HK-2 (cell line): ENCODE results near the gene GJC1.
"Not testable (repeated sequence)": the region's sequence is repeated elsewhere in the genome, so short reads cannot be mapped to it uniquely, and the experiment has no call there.

ENCODE experiments used
- DNase-seq: peaks from one replicate; pipeline ENCODE4 v3.0.0-alpha.2; 2018; ENCODE audit not compliant: unreplicated experiment

GJC1 gene

DNA sequence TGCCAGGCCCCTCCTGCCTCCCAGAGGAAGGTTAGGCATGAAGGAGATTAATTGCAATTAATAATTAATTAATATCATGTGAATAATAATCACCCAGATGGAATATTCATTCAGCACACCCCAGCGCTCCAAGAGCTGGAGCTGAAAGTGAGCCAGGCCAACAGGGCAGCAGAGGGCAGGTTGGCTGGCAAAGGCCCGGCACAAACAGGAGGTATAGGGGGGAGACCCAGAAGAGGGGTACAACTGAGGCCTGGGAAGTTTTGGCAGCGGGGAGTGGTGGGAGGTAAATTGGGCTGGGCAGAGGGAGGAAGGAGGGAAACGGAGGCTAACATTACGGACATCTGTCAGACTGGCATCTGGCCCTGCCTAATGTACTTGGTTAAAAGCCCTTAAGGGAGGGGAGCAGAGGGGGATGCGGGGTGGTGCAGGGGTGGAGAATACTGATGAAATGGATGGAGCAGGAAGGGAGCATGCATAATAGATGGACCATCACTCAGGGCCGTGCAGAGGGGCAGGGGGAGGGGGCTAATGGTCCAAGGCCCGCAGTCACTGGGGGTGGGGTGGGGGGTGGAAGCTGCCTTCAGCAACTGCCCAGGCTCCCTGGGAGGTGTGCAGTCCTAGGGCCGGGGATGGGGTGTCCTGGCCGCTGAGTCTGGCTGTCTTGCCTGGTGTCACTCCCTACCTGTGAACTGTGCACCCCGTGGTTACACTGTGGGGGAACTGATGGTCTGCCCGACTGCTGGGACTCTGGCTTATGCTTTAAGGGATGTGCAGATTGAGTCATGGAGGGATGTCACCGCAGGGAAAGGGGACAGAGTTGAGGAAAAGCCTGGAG, 69.4 kb downstream of the GJC1 start:
- DNase-seq, result no peak

DNA sequence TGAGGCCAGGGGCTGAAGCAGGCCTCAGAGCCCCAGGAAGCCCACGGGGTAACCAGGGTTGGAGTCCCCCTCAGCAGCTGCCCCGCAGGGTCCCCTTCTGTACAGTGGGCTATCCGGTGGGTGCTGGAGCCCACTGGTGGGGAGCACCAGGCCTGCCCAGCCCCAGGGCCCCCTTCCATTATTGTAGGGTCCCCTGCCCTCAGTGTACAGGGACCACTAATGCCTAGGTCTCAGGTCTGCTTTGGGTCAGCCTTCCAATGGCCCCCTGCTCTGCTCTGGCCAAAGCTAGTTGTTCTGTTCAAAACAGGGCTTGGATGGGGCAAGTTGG, 70.2 kb downstream of the GJC1 start:
- DNase-seq, result no peak

DNA sequence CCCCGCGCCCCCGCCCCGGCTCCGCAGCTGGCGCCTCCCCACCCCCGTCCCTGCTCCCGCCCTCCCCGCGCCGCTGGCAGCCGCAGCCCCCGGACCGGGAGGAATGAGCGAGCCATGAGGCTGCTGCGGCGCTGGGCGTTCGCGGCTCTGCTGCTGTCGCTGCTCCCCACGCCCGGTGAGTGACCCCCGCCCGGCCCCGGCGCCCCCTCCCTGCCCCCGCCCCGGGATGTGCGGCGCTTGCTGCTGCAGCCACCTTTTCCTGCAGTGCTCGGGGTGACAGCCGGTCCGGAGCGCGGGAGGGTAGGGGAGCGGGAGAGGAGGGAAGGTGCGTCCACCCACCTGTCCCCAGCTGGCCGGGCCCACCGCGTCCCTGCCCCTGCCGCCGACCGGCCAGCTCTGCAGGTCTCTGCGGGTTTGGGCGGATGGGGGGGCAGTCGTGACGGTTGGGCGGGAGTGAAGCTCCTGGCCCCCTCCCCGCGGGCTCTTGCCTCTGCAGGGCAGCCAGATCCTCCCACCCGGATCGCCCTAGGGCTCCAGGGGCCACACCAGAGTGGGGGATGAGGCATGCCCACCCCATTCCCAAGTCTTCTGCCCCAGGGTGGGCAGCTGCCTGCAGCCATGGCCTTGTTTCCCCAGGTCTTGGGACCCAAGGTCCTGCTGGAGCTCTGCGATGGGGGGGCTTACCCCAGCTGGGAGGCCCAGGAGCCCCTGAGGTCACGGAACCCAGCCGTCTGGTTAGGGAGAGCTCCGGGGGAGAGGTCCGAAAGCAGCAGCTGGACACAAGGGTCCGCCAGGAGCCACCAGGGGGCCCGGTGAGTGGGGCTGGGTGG, 70.8 kb downstream of the GJC1 start:
- DNase-seq, result no peak

DNA sequence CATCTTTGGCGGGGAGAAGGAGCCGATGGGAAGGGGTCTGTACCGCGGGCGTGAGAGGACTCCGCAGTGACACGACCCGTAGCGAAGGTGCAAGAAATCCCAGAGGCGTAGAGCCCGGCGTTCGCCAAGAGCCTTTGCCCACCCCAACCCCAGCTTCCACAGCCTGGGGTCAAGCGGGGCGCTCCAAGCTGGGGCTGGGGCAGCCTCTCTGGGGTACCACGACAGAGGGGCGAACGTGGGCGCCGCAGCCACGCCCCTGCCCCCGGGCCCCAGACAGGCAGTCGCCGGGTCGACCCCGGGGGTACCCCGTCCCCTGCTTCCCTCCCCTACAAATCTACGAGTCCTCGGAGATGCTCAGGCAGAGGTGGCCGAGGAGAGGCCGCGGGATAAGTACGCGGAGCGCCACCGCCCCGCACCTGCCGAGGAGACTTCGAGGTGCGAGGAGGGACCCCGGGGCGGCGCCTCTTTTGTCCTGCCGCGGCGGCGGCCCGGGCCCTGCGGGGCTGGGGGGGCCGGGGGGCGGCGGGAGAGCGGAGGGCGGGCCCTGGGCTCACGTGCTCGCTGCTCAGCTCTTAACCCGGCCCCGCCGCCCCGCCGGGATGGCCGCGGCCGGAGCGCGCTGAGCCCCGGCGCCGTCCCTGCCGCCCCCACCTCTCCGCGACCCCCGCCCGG, 71.5 kb downstream of the GJC1 start, which contains the start of gene ADAM11:
TSS of gene ADAM11 (plus strand) at position 575 of the 672 bp plus-strand sequence. CDS start 212 bp downstream, outside the sequence.
- no peak for DNase-seq

DNA sequence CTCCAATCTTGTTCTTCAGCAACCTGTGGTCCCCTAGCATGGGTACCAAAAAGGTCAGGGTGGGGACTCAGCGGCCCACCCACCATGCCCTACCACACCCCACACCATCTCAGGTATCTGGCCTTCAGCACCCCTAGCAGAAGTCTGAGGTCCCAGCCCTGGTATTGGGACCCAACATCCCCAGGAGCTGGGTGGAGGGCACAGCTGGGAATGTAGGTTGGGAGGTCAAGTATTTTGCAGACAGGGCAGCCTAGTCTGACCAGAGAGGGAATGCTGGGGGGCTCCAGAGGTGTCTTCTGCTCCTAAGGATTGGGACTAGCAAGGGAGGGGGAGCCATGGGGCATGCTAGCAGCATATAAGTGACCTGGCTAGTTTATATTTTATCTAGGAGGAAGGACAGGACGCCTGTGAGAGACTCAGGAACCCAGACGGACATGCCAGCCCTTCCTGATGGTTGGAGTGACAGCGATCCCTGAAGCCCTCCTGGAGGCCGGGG, 72.1 kb downstream of the GJC1 start:
- no peak for DNase-seq

DNA sequence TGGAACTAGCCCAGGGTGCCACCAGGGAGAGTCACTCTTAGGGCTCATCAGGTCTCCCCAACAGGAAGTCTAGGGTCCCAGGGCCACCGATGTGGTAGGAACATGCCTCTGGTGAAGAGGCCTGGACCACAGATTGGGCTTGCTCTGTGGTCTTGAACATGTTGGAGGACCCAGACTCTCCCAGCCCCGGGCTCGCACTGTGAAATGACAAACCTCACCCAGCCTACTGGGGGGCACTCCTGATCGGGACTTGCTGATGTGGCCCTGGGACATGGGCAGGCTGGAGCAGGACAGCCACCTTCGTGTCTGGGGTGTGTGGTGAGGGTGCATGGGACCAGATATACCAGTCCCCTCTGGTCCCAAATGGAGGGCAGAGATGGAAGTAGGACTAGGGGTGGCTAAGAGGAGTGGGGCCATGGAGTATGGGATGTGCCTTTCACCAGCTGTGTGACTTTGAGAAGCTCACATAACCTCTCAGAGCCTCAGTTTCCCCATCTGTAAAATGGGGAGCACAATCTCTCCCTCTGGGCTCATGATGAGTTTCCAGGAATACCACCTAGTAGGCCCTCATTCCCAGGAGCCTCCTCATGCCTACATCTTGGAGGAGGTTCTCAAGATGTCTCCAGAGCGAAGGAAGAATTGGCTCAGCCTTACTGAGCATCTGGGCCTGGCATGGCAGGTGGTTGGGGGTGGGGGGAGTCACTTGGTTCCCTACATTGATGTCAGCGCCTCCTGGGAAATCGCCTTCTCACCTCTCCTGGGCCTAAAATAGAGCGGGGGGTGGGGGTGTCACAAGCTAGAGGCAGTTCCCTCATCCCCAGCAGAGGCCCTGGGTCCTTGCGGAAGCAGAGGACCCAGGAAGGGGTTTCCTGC, 72.8 kb downstream of the GJC1 start:
- DNase-seq, result no peak

DNA sequence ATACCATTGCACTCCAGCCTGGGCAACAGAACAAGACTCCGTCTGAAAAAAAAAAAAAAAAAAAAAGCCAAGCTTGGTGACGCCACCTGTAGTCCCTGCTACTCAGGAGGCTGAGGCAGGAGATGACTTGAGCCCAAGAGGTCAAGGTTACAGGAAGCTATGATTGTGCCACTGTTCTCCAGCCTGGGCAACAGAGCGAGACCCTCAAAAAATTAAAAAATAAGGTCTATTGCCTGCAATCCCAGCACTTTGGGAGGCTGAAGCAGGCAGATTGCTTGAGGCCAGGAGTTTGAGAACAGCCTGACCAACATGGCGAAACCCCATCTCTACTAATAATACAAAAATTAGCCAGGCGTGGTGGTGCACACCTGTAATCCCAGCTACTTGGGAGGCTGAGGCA, 74.9 kb downstream of the GJC1 start:
- DNase-seq, result not testable (repeated sequence)

DNA sequence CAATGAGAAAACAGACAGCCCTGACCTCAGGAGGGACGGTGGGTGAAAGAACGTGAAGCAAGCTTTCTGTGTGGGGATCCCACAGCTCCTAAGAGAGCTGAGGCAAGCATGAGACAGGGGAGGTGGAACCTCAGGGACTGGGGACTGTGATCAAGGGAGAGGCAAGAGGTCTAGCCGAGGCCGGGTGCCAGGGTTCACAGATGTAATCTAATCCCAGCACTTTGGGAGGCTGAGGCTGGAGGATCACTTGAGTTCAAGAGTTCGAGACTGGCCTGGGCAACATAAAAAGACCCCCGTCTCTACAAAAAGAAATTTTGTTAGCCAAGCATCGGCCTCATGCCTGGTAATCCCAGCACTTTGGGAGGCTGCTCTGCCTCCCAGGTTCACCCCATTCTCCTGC, 75.8 kb downstream of the GJC1 start:
- no peak for DNase-seq

DNA sequence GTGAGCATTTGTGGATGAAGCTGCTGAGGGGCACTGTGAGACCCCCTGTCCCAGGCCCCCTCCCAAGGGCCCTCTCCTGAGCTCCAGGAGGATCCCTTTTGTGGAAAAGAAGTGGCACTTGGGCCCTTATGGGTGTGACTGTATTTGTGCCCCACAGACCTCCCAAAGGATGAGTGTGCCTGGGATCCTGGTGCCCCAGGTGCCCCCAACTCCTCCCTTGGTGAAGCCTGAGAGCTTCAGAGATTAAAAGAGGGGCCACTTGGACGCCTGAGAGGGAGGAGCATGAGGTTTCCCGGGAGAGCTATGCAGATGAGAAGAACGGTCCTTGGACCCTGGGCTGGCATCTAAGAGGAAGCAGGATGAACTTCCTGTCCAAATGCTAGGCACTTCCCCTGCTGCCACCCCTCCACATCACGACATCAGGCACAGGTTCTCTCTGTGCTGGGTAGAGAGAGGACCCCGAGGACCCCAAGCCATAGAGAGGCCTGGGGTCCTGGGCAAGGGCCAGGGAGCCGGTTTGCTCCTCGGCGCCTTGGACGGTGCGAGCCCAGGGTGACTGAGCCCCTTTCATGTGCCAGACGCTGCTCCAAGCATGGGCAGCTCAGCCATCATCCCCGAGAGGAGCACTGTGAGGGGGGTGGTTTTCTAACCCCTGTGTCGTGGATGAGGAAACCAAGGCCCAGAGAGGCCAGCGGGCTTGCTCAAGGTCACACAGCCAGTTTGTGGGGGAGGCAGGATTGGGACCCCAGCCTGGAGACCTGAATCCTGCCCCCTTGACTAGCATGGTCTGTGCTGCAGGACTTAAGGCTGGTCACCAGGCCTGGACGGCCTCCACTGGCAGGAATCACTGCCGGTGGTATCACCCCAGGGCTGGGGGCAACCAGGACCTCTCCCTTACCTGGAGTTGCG, 76.9 kb downstream of the GJC1 start:
- DNase-seq, result no peak

DNA sequence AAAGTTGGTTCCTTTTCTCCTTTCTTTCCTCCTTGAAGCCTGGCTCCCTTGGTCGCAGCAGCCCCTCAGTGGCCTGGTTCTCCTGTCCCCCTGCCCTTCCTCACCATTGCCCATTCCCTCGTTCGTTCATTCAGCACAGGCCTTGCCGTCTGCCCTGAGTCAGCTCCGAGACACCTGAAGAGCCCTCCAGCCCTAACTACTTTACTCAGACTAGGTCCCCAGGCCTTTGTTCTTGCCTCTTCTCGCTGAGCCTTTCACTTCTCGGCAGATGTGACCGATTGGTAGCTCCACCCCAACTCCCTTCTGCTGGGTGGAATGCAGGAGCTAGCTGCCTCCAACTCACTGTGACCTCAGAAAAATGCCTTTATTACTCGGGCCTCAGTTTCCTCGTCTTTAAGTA, 78.3 kb downstream of the GJC1 start:
- DNase-seq, result no peak

DNA sequence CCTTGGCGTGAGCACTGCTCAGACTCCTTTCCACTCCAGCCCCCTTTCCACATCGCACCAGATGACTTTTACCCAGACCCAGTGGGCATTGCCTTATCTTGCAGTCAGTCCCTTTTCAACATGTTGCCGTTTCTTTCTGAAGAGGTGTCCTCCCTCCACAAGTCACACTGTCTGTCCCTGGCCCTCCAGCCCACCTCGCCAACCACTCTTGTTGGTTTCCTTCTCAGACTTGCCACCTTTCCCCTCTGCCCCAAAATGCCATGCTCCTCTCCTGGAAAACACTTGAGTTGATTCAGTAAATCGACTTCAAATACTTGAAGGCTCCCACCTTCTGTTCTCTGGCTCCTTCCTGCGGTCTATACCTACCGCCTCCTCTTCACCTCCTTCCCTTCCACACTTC, 78.8 kb downstream of the GJC1 start:
- no peak for DNase-seq

DNA sequence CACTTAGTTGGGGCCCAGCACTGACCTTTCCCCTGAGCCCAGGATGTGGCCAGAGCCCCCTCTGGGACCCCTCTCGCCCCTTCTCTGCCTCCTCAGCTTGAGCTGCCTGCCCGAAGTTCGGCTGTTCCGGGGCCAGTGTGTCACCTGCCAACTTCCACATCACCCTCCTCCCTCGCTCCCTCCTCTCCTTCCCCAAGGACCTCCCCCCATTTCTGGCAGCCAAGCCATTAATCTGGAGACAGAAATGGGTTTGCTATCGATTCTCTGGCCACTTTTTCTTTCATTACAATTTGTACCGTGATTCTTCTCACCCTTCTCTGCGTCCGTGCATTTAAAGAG, 80.1 kb downstream of the GJC1 start:
- no peak for DNase-seq

DNA sequence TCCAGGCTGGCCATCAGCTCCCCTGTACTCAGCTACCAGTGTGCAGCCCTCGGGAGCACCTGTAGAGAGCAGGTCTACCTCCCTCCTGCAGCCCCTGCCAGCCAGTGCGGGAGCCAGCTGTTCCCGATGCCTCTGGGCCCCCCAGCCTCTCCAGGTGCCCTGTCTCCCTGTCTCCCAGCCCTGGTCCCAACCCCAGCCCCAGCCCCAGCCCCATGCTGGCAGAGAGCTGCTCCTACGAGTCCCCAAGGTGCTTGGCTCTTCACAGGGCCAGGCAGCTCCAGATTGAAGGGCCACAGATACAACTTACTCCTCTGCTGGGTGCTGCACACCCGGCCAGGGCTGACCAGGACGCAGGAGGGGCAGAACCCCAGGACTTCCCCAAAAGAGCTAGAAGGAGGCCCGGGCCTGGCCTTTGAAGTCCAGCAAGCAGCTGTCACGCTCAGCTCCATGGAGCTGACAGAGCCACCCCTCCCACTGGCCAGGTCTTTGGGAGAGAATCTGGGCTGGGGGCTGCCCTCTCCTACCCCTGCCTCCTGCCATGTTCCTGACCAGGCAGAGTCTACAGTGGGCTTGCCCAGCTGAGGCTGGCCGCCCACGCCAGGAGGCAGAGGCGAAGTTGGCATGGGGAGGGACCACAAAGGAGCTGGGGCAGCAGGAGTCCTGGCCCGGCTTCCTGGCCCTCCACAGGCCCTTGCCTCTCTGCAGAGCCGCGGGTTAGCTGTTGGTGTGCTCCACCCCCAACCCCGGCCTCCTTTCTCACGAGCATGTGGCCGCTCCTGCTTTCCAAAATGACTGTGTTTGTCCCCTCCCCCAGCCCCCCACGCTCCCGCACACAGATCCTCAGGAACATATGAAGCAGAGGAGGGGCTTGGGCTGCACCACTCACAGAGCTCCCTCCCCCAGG, 80.8 kb downstream of the GJC1 start:
- DNase-seq, result no peak
